Measurements from ENCODE around the gene FADS3. TPM values are rescaled to one million over a fixed set of nuclear protein-coding genes. Genes with fewer than 3 reads are reported as not detected.

FADS3 gene
- total and polyA plus RNA-seq, 2 of the 4 experiments (the other 2 are of a cell fraction), result 54.5 to 110 TPM

GRCh38 chr11:61917334-61918109 is 26.2 kb upstream of the FADS3 start, which contains the start of gene RAB3IL1:
RAB3IL1 (minus strand) TSS chr11:61917566; CDS start chr11:61917367, 199 bp downstream.
- ChIA-PET POLR2A (ENCODE audit: unreplicated experiment) (no interaction called here), CTCF (interaction anchor here (0.6 to 0.9 kb wide), 2 partner anchors 11 to 86 kb away, joined by 3 read pairs; no protein-coding TSS in a partner anchor)
- Histone ChIP-seq H2BK5ac (ENCODE audit: low read depth, low read length, poor library complexity, severe bottlenecking) (no peak within 1 kb of the TSS), H3K4me2 (ENCODE audit: low read depth, low read length) (peak within 1 kb of the TSS; percentile 90), H3K27ac (ENCODE audit: insufficient read depth, low read length) (peak within 1 kb of the TSS; percentile 7; the same call in 1 of the 2 replicates), H4K5ac (ENCODE audit: low read depth, low read length) (peak within 1 kb of the TSS; percentile 13; the same call in 1 of the 2 replicates), H3K79me1 (ENCODE audit: low read depth in 1 of 2, low read length in 2 of 2) (0 out of 4 replicates have a peak, but pooled peaks cover 0 to 3% of the 10 kb centered on the region in 2 experiments), H4K91ac (ENCODE audit: insufficient read depth, low read depth, low read length) (peak within 1 kb of the TSS; percentile 12; the same call in 1 of the 2 replicates), H3K4me1 (ENCODE audit: control insufficient read depth, insufficient read depth, low read length) (no peaks in the 10 kb centered on the region; the same call in 1 of the 2 replicates), H3K14ac (replicated peaks; ENCODE audit: low read depth, low read length) (peak within 1 kb of the TSS; percentile 33), H3K23ac (ENCODE audit: low read depth, low read length) (0 out of 2 replicates have a peak within 1 kb of the TSS, but pooled peaks have one; percentile 38), H4K8ac (ENCODE audit: low read depth in 2 of 2, low read length in 2 of 2) (peak within 1 kb of the TSS; percentile 15 to 77; a peak in 1 of 4 replicates), H3K9me1 (ENCODE audit: insufficient read depth, low read length) (0 out of 2 replicates have a peak, but pooled peaks cover 4% of the 10 kb centered on the region), H2AK5ac (ENCODE audit: low read depth, low read length) (peak within 1 kb of the TSS; percentile 86; the same call in 1 of the 2 replicates), H2BK20ac (ENCODE audit: low read depth, low read length) (no peak within 1 kb of the TSS; the same call in 1 of the 2 replicates), H3K4ac (ENCODE audit: low read depth, low read length) (peak within 1 kb of the TSS; percentile 61; the same call in 1 of the 2 replicates), H3K36me3 (ENCODE audit: control insufficient read depth, insufficient read depth, low read length) (no peaks in the 10 kb centered on the region), H3K9ac (ENCODE audit: low read depth, low read length) (peak within 1 kb of the TSS; percentile 40), H3K9me3 (ENCODE audit: control insufficient read depth, insufficient read depth, low read length) (no peaks in the 10 kb centered on the region), H3K18ac (ENCODE audit: low read depth, low read length) (peak within 1 kb of the TSS; percentile 61; the same call in 1 of the 2 replicates), H3K56ac (ENCODE audit: extremely low read depth, insufficient read depth, low read length) (no peak within 1 kb of the TSS), H2BK120ac (ENCODE audit: low read depth, low read length) (peak within 1 kb of the TSS; percentile 15; the same call in 1 of the 2 replicates), H3K27me3 (ENCODE audit: control insufficient read depth, insufficient read depth, low read length) (peaks cover 25% of the 10 kb centered on the region), H2AFZ (replicated peaks; ENCODE audit: low read length, poor library complexity) (peak within 1 kb of the TSS; percentile 88), H2AK9ac (replicated peaks; ENCODE audit: low read depth, low read length, poor library complexity) (peak within 1 kb of the TSS; percentile 63), H3K4me3 (ENCODE audit: insufficient read depth, low read depth, low read length) (peak within 1 kb of the TSS; percentile 75), H4K20me1 (ENCODE audit: insufficient read depth, low read length) (no peaks in the 10 kb centered on the region; the same call in 1 of the 2 replicates), H2BK15ac (ENCODE audit: low read depth, low read length) (0 out of 3 replicates have a peak within 1 kb of the TSS, but pooled peaks have one; percentile 7)
- no TSS peak for BruUV-seq (replicated peaks)
- WGBS, 2 experiments (ENCODE audit: extremely low coverage in 2 of 2, insufficient read length in 1 of 2), result 3% methylated on average over 44 of the region's 74 CpGs; no CpG with 5 or more reads in 1 of the 2 experiments
- ATAC-seq (ENCODE audit: low read depth), result peak; percentile 89
- no peak for DNase-seq
- dilution Hi-C loops (cut with HindIII; ENCODE audit: low sequenced_read_pairs, unreplicated experiment) (no loop called here), in situ Hi-C loops (cut with MboI; ENCODE audit: low sequenced_read_pairs) (no loop called here), intact Hi-C loops (cut with micrococcal nuclease) (no loop called here)
- TF ChIP-seq RAD21 (IDR thresholded peaks at IDR 0.05; ENCODE audit: low read length), result no peak
- no peak for TF ChIP-seq RCOR1 (IDR thresholded peaks at IDR 0.05; ENCODE audit: insufficient replicate concordance, low read length)
- TF ChIP-seq RFX5 (IDR thresholded peaks at IDR 0.05; ENCODE audit: low read depth, low read length), result no peak
- no peak for TF ChIP-seq NFE2L2 (IDR thresholded peaks at IDR 0.05; ENCODE audit: low read depth, low read length)
- 0 out of 2 replicates have a peak, but pooled peaks have one; percentile 24 for TF ChIP-seq FOS (IDR thresholded peaks at IDR 0.05; ENCODE audit: low read depth, low read length)
- no peak for TF ChIP-seq CHD1 (IDR thresholded peaks at IDR 0.05; ENCODE audit: low read depth, low read length)
- TF ChIP-seq BHLHE40 (IDR thresholded peaks at IDR 0.05; ENCODE audit: low read depth, low read length), result peak; percentile 72
- no peak for TF ChIP-seq CEBPB (IDR thresholded peaks at IDR 0.05; ENCODE audit: low read depth, low read length)
- TF ChIP-seq USF2 (IDR thresholded peaks at IDR 0.05; ENCODE audit: low read depth, low read length), result peak; percentile 95
- TF ChIP-seq POLR2A (IDR thresholded peaks at IDR 0.05; ENCODE audit: low read depth, low read length), result no peak
- no peak for TF ChIP-seq SMC3 (IDR thresholded peaks at IDR 0.05; ENCODE audit: low read depth, low read length)
- no peak for TF ChIP-seq MAFK (IDR thresholded peaks at IDR 0.05; ENCODE audit: low read depth, low read length)
- peak; percentile 93 for TF ChIP-seq MXI1 (IDR thresholded peaks at IDR 0.05; ENCODE audit: borderline replicate concordance, low read depth, low read length)
- no peak for TF ChIP-seq ELK1 (IDR thresholded peaks at IDR 0.05; ENCODE audit: borderline replicate concordance, low read depth, low read length)
